ENCODE results near the gene KCNK6.

KCNK6 gene

GRCh38 chr19:38304866-38305429, 14.7 kb upstream of the KCNK6 start:
- CTCF ChIA-PET, result interaction anchor here (1.1 to 1.6 kb wide), 2 partner anchors 16 to 41 kb away, joined by 3 read pairs; no protein-coding TSS in a partner anchor
- TF ChIP-seq, protein P1, sequence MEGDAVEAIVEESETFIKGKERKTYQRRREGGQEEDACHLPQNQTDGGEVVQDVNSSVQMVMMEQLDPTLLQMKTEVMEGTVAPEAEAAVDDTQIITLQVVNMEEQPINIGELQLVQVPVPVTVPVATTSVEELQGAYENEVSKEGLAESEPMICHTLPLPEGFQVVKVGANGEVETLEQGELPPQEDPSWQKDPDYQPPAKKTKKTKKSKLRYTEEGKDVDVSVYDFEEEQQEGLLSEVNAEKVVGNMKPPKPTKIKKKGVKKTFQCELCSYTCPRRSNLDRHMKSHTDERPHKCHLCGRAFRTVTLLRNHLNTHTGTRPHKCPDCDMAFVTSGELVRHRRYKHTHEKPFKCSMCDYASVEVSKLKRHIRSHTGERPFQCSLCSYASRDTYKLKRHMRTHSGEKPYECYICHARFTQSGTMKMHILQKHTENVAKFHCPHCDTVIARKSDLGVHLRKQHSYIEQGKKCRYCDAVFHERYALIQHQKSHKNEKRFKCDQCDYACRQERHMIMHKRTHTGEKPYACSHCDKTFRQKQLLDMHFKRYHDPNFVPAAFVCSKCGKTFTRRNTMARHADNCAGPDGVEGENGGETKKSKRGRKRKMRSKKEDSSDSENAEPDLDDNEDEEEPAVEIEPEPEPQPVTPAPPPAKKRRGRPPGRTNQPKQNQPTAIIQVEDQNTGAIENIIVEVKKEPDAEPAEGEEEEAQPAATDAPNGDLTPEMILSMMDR (IDR thresholded peaks at IDR 0.05; ENCODE audit: control extremely low read depth, extremely low read depth, low read depth, missing control alignments), result no peak
- DNase-seq (ENCODE audit: extremely low spot score), result no peak
- POLR2A ChIA-PET, result no interaction called here

GRCh38 chr19:38306236-38306635, 13.4 kb upstream of the KCNK6 start:
- ChIA-PET CTCF (no interaction called here), POLR2A (no interaction called here)
- DNase-seq (ENCODE audit: extremely low spot score), result no peak
- TF ChIP-seq, protein P1 (IDR thresholded peaks at IDR 0.05; ENCODE audit: control extremely low read depth, extremely low read depth, low read depth, missing control alignments), result no peak

- POLR2A ChIA-PET, result no interaction called here
- CTCF ChIA-PET, result no interaction called here
- TF ChIP-seq, protein P1 (IDR thresholded peaks at IDR 0.05; ENCODE audit: control extremely low read depth, extremely low read depth, low read depth, missing control alignments), result no peak
- no peak for DNase-seq (ENCODE audit: extremely low spot score)
Observed at GRCh38 chr19:38307076-38307475, 12.6 kb upstream of the KCNK6 start.

DNA sequence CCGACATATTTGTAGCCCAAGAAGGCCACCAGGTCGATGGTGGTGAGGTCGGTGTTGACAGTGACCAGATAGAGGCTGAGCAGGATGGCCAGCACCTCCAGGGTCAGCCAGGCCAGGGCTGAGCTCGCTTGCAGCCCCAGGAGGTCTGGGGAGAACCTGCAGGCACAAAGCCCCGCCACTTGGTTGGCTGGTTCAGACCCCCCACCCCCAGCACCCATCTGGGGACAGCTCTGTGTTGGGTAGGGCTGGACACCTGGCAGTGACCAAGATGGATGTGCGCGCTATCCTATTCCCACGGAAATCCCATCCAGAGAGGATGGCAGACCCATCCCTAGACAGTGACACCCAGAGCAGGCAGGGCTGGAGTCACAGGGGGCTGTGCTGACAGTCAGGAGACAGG, 12.0 kb upstream of the KCNK6 start:
- POLR2A ChIA-PET, result no interaction called here
- TF ChIP-seq, protein P1 (IDR thresholded peaks at IDR 0.05; ENCODE audit: control extremely low read depth, extremely low read depth, low read depth, missing control alignments), result no peak
- CTCF ChIA-PET, result no interaction called here
- DNase-seq (ENCODE audit: extremely low spot score), result no peak

- TF ChIP-seq, protein P1 (IDR thresholded peaks at IDR 0.05; ENCODE audit: control extremely low read depth, extremely low read depth, low read depth, missing control alignments), result no peak
- no peak for DNase-seq (ENCODE audit: extremely low spot score)
- CTCF ChIA-PET, result no interaction called here
- POLR2A ChIA-PET, result no interaction called here
Observed at GRCh38 chr19:38308006-38308766, 11.5 kb upstream of the KCNK6 start.

DNA sequence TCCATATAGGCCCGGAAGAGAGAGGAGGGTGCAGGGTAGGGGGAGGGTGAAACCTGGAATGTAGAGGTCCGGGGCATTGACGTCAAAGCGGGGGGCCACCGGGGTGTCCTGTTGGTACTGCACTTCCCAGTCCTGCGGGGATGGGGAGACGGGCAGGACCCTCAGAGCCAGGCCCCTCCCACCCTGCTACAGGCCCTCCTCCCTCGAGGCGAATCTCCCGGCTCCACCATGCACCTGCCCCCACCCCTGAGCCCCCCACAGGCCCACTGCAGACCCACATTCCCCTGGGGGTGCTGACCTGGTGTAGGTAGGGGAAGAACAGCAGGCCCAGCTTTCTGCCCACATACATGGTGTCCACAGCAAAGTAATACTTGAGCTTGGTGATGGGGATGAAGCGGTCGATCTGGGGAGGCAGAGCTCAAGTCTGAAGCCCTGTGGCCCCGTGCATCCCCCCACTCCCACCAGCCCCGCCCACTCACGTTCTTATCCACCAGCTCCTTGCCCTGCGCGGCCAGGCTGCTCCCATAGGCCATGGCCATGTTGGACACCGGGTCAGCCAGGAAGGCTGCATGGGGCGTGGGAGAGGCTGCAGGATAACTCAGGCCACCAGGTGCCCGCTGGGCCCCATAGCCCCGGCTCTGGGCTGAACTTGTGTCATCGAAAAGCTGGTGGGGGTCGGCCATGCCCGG, 10.6 kb upstream of the KCNK6 start:
- TF ChIP-seq, protein P1 (IDR thresholded peaks at IDR 0.05; ENCODE audit: control extremely low read depth, extremely low read depth, low read depth, missing control alignments), result no peak
- CTCF ChIA-PET, result interaction anchor here (1.3 to 1.4 kb wide), 2 partner anchors 65 to 74 kb away, joined by 4 read pairs; partner anchors contain the start of gene PSMD8
- POLR2A ChIA-PET, result no interaction called here
- DNase-seq (ENCODE audit: extremely low spot score), result no peak
